Measurements from ENCODE around the gene MORF4L1.

DNA sequence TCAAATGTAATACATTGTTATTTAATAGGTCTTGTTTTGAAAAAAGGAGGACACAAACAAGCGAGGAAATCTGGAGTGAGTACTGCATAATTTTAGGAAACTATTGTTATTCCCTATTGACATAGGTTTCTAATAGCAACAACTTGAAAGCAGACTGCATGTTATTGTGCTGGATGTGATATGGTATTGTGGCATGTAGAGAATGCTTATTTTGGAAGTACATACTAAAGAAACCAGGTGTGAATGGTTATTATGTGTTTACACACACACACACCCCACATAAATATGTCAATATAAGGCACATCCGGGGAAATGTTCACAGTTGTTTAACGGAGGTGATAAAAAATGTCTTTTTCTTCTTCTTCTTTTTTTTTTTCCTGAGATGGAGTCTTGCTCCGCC lies 5.9 kb upstream of the MORF4L1 start:
- TF ChIP-seq, protein P1, sequence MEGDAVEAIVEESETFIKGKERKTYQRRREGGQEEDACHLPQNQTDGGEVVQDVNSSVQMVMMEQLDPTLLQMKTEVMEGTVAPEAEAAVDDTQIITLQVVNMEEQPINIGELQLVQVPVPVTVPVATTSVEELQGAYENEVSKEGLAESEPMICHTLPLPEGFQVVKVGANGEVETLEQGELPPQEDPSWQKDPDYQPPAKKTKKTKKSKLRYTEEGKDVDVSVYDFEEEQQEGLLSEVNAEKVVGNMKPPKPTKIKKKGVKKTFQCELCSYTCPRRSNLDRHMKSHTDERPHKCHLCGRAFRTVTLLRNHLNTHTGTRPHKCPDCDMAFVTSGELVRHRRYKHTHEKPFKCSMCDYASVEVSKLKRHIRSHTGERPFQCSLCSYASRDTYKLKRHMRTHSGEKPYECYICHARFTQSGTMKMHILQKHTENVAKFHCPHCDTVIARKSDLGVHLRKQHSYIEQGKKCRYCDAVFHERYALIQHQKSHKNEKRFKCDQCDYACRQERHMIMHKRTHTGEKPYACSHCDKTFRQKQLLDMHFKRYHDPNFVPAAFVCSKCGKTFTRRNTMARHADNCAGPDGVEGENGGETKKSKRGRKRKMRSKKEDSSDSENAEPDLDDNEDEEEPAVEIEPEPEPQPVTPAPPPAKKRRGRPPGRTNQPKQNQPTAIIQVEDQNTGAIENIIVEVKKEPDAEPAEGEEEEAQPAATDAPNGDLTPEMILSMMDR (IDR thresholded peaks at IDR 0.05), result no peak
- no peak for TF ChIP-seq POLR2A (IDR thresholded peaks at IDR 0.05)
- no peak for TF ChIP-seq EP300 (IDR thresholded peaks at IDR 0.05; ENCODE audit: low read depth)
- TF ChIP-seq POLR2AphosphoS5 (IDR thresholded peaks at IDR 0.05), result no peak
